GM12892 (cell line): Measurements from ENCODE around the gene LZTS2. TPM values are rescaled to one million over a fixed set of nuclear protein-coding genes. Genes with fewer than 3 reads are reported as not detected.

Experiments
- DNase-seq: peaks from one replicate; pipeline ENCODE4 v3.0.0; 2011; ENCODE audit not compliant: insufficient read length
- FAIRE-seq: peaks from 2 replicates; lab custom pipeline; 2011; peaks lifted over from hg19 to GRCh38; lab: Jason Lieb, UNC
- POLR2A ChIP-seq: IDR thresholded peaks from 2 replicates; pipeline ENCODE4 v1.6.1; 2011; ENCODE audit warnings: low read depth, low read length, control low read depth
- POLR2AphosphoS5 ChIP-seq: IDR thresholded peaks from 2 replicates; pipeline ENCODE4 v1.6.1; 2011; ENCODE audit warnings: low read depth, low read length, control low read depth
- TAF1 ChIP-seq: IDR thresholded peaks from 2 replicates; pipeline ENCODE4 v1.6.1; 2011; ENCODE audit warnings: low read depth, mild to moderate bottlenecking, control low read depth, low read length, borderline replicate concordance
- polyA plus RNA-seq: library from polyadenylated mRNA; unstranded; fragments of >200 nt; gene quantifications from one replicate; pipeline ENCODE4 v1.2.1, GENCODE V29; 2012; ENCODE audit warnings: missing spikeins, inconsistent platforms; ENCODE audit not compliant: missing spikeins

LZTS2 gene
- polyA plus RNA-seq = 4.3 TPM

GRCh38 chr10:100999742-101000126 is at the start of gene LZTS2:
Gene LZTS2 (plus strand): TSS chr10:100999808. CDS start chr10:101002539, 2,731 bp downstream.
- TF ChIP-seq TAF1 (no peak), POLR2AphosphoS5 (no peak), POLR2A (no peak)
- DNase-seq (no peak), FAIRE-seq (no peak)

DNA sequence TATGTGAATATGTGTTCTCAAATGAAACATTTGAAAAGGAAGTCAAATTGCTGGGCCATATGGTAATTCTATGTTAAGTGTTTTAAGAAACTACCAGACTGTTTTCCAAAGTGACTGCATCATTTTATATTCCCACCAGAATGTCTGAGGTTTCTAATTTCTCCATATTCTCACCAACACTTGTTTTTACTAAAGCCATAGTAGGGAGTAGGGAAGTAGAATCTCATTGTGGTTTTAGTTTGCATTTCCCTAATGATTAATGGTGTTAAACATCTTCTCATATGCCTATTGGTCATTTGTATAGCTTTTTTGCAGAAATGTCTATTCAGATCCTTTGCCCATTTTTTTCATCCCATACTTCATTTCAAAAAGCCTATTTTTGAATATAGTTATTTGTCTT is 39.4 kb upstream of the LZTS2 start:
- no peak for TF ChIP-seq POLR2AphosphoS5
- TF ChIP-seq POLR2A = no peak
- TF ChIP-seq TAF1 = no peak
- FAIRE-seq = no peak

GRCh38 chr10:100962351-100963080 is 37.1 kb upstream of the LZTS2 start:
- FAIRE-seq = no peak
- DNase-seq = no peak
- TF ChIP-seq POLR2AphosphoS5 (no peak), POLR2A (no peak), TAF1 (no peak)

More for the DNA sequence above, 39.4 kb upstream of the LZTS2 start:
- no peak for DNase-seq

- no peak for FAIRE-seq
- no peak for TF ChIP-seq POLR2AphosphoS5
- TF ChIP-seq TAF1 = no peak
- no peak for TF ChIP-seq POLR2A
- no peak for DNase-seq
Observed at GRCh38 chr10:100963826-100964225, 35.8 kb upstream of the LZTS2 start.

DNA sequence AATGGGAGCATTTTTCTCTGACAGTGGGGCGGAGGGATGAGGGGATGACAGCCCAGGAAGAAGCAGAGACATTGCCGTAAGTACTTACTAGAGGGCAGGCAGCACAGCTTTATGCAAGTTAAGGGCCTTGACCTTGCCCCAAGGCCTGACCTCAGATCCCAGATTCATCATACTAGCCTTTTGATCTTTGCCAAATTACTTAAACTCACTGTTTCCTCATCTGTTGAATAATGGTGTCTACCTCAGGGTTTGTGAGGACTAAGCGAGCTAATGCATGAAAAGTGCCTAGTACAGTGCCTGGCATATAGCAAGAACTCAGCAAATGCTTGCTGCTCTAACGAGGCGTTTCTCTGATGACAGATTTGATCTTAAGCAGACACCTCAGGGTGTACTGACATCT is 33.8 kb upstream of the LZTS2 start:
- DNase-seq (no peak), FAIRE-seq (no peak)
- TF ChIP-seq POLR2A = no peak
- no peak for TF ChIP-seq POLR2AphosphoS5
- no peak for TF ChIP-seq TAF1

DNA sequence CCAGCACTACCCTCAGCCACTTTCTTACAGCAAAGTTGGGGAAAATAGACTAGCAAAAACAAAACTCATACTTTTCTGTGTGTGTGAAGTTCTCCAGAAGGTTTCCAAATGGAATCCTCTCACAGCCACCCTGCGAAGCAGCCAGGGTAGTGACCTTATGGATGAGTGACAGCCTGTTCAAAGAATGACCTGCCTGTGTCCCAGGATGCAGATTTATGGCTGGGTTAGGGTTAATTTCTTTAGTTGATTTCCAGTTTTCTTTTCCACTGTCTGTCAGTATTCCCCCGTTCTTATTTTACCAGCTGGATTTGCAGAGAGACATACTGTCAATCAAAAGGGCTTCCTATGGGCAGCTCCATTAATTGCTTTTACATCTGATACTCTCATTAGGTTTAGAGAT is 32.7 kb upstream of the LZTS2 start:
- DNase-seq (no peak), FAIRE-seq (no peak)
- no peak for TF ChIP-seq TAF1

DNA sequence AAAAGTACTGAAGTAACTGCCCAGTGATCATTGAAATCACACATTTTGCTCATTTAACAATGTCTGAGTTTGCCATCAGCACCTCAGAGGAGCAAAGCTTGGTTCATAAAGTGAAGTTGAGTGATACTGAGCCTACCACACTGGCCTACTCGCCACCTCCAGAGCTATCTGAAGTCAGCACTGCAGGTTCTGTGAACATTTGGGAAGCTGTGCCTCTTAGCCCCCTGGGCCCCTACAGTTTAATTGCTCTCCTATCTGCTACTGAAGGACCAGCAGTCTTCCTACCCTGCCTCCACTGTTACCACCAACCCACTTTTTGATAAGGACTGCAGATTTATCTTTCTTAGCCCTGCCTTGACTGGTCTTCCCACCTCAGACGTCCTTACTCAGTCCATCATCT is 32.3 kb upstream of the LZTS2 start:
- TF ChIP-seq POLR2A = no peak
- TF ChIP-seq POLR2AphosphoS5 = no peak
- no peak for TF ChIP-seq TAF1
- DNase-seq (no peak), FAIRE-seq (no peak)

GRCh38 chr10:100968062-100968736 is 31.4 kb upstream of the LZTS2 start:
- no peak for DNase-seq
- TF ChIP-seq POLR2A = no peak
- TF ChIP-seq POLR2AphosphoS5 = no peak
- TF ChIP-seq TAF1 = no peak
- FAIRE-seq = no peak

- FAIRE-seq (no peak), DNase-seq (no peak)
- no peak for TF ChIP-seq POLR2AphosphoS5
- TF ChIP-seq POLR2A = no peak
- TF ChIP-seq TAF1 = no peak
Observed at GRCh38 chr10:100968863-100969186, 30.8 kb upstream of the LZTS2 start.

GRCh38 chr10:100969187-100970075 is 30.2 kb upstream of the LZTS2 start, which contains the start of gene SEMA4G:
Gene SEMA4G (plus strand): TSS chr10:100969504. CDS start chr10:100972913, 3,409 bp downstream.
- TF ChIP-seq POLR2A (no peak), POLR2AphosphoS5 (no peak), TAF1 (no peak)
- DNase-seq = peak; percentile 61
- FAIRE-seq = no peak

GRCh38 chr10:100970076-100970913 is 29.3 kb upstream of the LZTS2 start:
- DNase-seq (no peak), FAIRE-seq (no peak)
- no peak for TF ChIP-seq POLR2A
- TF ChIP-seq POLR2AphosphoS5 = no peak
- no peak for TF ChIP-seq TAF1
